ENCODE results near the gene TRAF3. TPM values are rescaled to one million over a fixed set of nuclear protein-coding genes. Genes with fewer than 3 reads are reported as not detected.

TRAF3 gene
- total RNA-seq, 1 donor from 2014 or later = 35.3 TPM

DNA sequence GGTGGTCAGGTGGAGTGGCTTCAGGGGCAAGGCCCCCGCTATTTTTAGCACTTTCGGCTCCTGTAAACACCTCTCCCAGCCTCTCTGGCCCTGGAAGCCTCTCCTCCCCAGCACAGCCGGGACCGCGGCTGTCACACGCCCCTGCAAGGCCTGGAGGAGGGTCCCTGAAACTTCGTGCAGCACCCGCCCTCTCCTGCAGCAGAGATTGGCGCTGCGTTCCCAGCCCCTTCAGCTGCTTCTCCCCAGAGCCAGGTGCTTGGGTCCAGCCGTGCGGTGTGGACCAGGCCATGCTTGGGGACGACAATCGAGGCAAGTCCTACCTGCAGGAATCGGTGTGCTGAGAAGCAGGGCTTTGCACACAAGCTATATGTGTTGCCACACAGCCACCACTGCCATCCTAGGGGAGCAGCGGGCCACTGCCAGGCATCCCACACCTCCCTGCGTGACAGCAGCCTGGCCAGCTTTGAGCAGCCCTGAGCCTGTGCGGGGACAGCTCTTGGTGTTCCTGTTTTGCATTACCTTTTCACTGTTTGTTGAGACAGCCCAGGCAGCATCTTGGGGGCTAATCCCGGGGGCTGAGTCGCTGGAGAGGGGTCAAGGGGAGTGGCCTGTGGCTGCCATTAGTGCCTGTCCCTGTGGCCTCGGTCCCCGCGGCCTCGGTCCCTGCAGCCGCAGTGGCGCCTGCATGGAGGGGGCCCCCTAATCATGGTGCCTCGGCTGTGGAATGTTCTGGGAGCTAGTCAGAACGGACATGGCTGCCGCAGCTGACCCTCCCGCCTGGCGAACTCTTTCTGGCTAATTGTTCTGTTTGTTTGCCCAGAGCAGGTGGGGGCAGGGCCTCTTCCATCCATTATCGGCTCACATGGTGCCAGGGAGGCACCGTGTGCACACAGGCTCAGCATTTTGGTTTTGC lies 27.6 kb upstream of the TRAF3 start:
- no peaks in the 10 kb centered on the region for H3K27me3 ChIP-seq (ENCODE audit: control insufficient read depth, insufficient read depth, low read length)
- DNase-seq (ENCODE audit: low read depth) (no peak), FAIRE-seq (no peak)
- TF ChIP-seq, protein P1, sequence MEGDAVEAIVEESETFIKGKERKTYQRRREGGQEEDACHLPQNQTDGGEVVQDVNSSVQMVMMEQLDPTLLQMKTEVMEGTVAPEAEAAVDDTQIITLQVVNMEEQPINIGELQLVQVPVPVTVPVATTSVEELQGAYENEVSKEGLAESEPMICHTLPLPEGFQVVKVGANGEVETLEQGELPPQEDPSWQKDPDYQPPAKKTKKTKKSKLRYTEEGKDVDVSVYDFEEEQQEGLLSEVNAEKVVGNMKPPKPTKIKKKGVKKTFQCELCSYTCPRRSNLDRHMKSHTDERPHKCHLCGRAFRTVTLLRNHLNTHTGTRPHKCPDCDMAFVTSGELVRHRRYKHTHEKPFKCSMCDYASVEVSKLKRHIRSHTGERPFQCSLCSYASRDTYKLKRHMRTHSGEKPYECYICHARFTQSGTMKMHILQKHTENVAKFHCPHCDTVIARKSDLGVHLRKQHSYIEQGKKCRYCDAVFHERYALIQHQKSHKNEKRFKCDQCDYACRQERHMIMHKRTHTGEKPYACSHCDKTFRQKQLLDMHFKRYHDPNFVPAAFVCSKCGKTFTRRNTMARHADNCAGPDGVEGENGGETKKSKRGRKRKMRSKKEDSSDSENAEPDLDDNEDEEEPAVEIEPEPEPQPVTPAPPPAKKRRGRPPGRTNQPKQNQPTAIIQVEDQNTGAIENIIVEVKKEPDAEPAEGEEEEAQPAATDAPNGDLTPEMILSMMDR (IDR thresholded peaks at IDR 0.05; ENCODE audit: insufficient read depth, low read length, severe bottlenecking) = no peak
- peaks cover 8% of the 10 kb centered on the region for H3K36me3 ChIP-seq (ENCODE audit: control insufficient read depth, insufficient read depth, low read length)
- H3K4me3 ChIP-seq (ENCODE audit: low read depth, low read length) = no peak overlapping the region

DNA sequence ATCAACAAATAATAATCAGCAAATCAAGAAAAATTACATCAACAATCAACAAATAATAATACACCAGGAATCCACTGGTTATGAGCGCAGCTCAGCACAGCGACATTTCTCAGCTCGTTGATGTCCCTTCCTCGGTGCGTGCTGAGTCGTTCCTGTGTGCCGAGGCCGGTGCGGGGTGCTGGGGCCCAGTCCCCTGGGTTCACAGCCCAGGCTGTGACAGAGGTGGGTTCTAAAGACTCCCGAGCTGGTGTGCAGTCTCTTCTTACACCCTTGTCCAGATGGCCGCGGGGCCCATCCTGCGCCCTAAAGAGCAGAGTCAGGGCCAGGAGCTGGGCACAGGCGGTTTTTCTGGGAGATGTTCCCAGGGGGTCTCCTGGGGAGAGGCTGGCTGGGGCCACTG lies 26.9 kb upstream of the TRAF3 start:
- no peak for DNase-seq (ENCODE audit: low read depth)
- no peak overlapping the region for H3K4me3 ChIP-seq (ENCODE audit: low read depth, low read length)
- no peaks in the 10 kb centered on the region for H3K27me3 ChIP-seq (ENCODE audit: control insufficient read depth, insufficient read depth, low read length)
- peaks cover 8% of the 10 kb centered on the region for H3K36me3 ChIP-seq (ENCODE audit: control insufficient read depth, insufficient read depth, low read length)
- TF ChIP-seq, protein P1 (IDR thresholded peaks at IDR 0.05; ENCODE audit: insufficient read depth, low read length, severe bottlenecking) = no peak
- FAIRE-seq = no peak

DNA sequence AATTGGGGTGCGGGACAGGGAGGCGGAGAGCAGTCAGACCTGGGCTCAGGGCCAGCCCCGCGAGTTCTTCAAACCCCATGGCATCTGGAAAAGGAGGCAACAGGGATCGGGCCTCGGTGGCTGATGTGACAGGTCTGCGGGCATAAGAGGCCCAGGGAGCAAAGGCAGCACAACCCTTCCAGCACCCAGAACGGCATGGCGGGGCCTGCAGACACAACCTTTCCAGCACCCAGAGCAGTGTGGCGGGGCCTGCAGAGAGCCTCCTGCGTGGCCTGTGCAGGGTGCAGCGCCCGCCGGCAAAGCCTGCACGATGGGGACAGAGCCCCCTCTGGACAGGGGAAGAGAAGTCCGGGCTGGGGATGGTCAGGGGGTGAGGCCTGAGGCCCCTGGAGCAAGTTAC lies 26.2 kb upstream of the TRAF3 start:
- H3K27me3 ChIP-seq (ENCODE audit: control insufficient read depth, insufficient read depth, low read length) = no peaks in the 10 kb centered on the region
- no peak for FAIRE-seq
- TF ChIP-seq, protein P1 (IDR thresholded peaks at IDR 0.05; ENCODE audit: insufficient read depth, low read length, severe bottlenecking) = no peak
- no peak overlapping the region for H3K4me3 ChIP-seq (ENCODE audit: low read depth, low read length)
- no peak for DNase-seq (ENCODE audit: low read depth)
- H3K36me3 ChIP-seq (ENCODE audit: control insufficient read depth, insufficient read depth, low read length) = peaks cover 8% of the 10 kb centered on the region

DNA sequence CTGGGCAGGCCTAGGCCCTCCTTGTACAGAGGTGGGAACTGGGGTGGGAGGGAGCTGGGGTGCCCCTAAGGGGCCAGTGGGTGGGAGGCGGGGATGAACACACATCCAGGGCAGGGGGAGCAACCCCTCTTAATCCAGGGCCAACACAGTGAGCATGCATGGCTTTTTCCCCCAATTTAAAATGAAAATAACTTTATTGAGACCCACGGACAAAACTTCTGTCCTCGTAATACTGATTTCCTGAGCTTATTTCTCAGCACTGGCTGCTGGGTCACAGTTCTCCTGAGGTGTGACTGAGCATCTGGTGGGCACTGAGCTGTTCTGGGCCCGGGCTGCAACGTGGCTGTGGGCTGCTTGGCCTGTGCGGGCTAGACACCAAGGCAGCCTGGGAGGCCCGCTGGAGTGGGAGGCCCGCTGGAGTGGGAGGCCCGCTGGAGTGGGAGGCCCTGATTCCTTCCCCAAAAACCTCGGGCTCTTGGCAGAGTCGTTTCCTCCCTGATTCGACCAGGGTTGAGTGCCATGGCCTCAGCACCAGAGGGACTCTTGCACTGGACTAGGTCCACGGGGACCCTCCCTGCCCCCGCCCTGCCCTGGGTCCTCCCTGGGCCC lies 24.9 kb upstream of the TRAF3 start:
- no peak for FAIRE-seq
- no peak for DNase-seq (ENCODE audit: low read depth)
- H3K27me3 ChIP-seq (ENCODE audit: control insufficient read depth, insufficient read depth, low read length) = no peaks in the 10 kb centered on the region
- peaks cover 5% of the 10 kb centered on the region for H3K36me3 ChIP-seq (ENCODE audit: control insufficient read depth, insufficient read depth, low read length)
- no peak overlapping the region for H3K4me3 ChIP-seq (ENCODE audit: low read depth, low read length)
- TF ChIP-seq, protein P1 (IDR thresholded peaks at IDR 0.05; ENCODE audit: insufficient read depth, low read length, severe bottlenecking) = no peak

DNA sequence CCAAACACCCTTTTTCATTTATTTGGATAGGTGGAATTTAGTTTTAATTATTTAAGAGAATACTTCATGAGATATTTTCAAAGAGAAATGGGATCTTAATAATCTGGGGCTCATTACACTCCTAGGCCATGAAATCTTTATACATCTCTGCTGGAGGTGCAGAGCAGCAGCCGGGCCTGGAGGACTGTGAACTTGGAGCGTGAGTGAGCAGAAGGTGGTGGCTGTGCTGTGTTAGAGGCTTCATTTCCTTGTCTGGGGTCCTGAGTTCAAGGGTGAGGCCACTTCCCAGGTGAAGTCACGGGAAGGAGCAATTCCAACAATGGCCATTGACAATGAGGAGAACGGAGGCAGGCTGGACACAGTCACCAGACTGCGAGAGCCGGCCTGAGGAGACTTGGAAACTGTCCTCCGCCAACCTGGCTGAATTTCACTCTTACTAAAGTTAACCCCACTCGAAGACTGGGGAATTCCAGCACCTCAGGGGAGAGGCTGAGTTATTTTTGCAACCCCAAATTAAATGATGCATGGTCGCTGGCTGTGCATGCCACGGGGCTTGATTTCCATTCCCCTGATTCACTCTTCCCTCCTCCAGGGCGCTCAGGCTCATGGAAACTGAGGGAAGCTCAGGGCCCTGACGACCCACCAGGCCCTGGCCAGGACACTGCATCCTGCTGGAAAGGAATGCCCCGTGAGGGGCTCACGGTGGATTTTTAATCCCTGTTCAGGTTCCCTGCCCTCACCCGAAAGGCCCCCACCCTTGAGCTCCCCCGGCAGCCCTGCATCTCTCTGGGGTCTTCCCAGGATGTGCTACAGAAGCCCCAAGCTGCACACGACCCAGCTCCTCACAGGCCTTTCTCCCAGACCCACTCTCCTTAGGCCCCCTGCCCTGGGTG lies 22.6 kb upstream of the TRAF3 start:
- FAIRE-seq = no peak
- TF ChIP-seq, protein P1 (IDR thresholded peaks at IDR 0.05; ENCODE audit: insufficient read depth, low read length, severe bottlenecking) = no peak
- no peak for DNase-seq (ENCODE audit: low read depth)
- Histone ChIP-seq H3K4me3 (ENCODE audit: low read depth, low read length) (no peak overlapping the region), H3K27me3 (ENCODE audit: control insufficient read depth, insufficient read depth, low read length) (no peaks in the 10 kb centered on the region), H3K36me3 (ENCODE audit: control insufficient read depth, insufficient read depth, low read length) (no peaks in the 10 kb centered on the region)
